Activated gamma-delta T cell treated with Interleukin-2 at 50 U/mL for 16 hours (primary cell): ENCODE data around the gene CARD10.
A peak's percentile ranks its signal among the peaks of the same experiment; 100 is the strongest.

Experiments
- DNase-seq: peaks from one replicate; pipeline ENCODE4 v3.0.0-alpha.2; 2020

CARD10 gene

GRCh38 chr22:37519268-37520195 lies at the start of gene CARD10:
TSS of gene CARD10 (minus strand) at chr22:37519415. CDS start at chr22:37519200, 215 bp downstream.
- no peak for DNase-seq

- no peak for DNase-seq
Measured at GRCh38 chr22:37568448-37569008, 49.3 kb upstream of the CARD10 start.

GRCh38 chr22:37568012-37568411 lies 48.8 kb upstream of the CARD10 start:
- DNase-seq, result no peak

- DNase-seq, result peak; percentile 95
Measured at GRCh38 chr22:37566903-37567798, 47.9 kb upstream of the CARD10 start.

GRCh38 chr22:37566329-37566837 lies 47.2 kb upstream of the CARD10 start:
- peak; percentile 50 for DNase-seq

GRCh38 chr22:37565830-37566229 lies 46.6 kb upstream of the CARD10 start:
- no peak for DNase-seq

GRCh38 chr22:37564111-37564711 lies 45.0 kb upstream of the CARD10 start:
- DNase-seq, result no peak

- no peak for DNase-seq
Measured at GRCh38 chr22:37563153-37564081, 44.2 kb upstream of the CARD10 start.

- no peak for DNase-seq
Measured at GRCh38 chr22:37562049-37562875, 43.0 kb upstream of the CARD10 start.

- DNase-seq, result peak; percentile 74
Measured at GRCh38 chr22:37561212-37562048, 42.2 kb upstream of the CARD10 start.

GRCh38 chr22:37560608-37561211 lies 41.5 kb upstream of the CARD10 start:
- DNase-seq, result no peak

- DNase-seq, result no peak
Measured at GRCh38 chr22:37559901-37560607, 40.8 kb upstream of the CARD10 start, which contains the start of gene CDC42EP1. TSS of gene CDC42EP1 (plus strand) at chr22:37560480. CDS start at chr22:37566350, 5,870 bp downstream.

- no peak for DNase-seq
Measured at GRCh38 chr22:37559521-37559900, 40.3 kb upstream of the CARD10 start.

- no peak for DNase-seq
Measured at GRCh38 chr22:37558815-37559214, 39.6 kb upstream of the CARD10 start.

GRCh38 chr22:37557321-37558001 lies 38.2 kb upstream of the CARD10 start:
- DNase-seq, result no peak

- no peak for DNase-seq
Measured at GRCh38 chr22:37556710-37557109, 37.5 kb upstream of the CARD10 start.

GRCh38 chr22:37555029-37555428 lies 35.8 kb upstream of the CARD10 start:
- DNase-seq, result no peak

GRCh38 chr22:37553725-37554124 lies 34.5 kb upstream of the CARD10 start:
- DNase-seq, result no peak
